Eye (tissue), 1 donor: ENCODE measurements around the gene CCDC18.
A peak's percentile ranks its signal among the peaks of the same experiment; 100 is the strongest.
"Not testable (repeated sequence)": the region's sequence is repeated elsewhere in the genome, so short reads cannot be mapped to it uniquely, and the experiment has no call there.

ENCODE experiments used
- DNase-seq: peaks from one replicate; pipeline ENCODE4 v3.0.0-alpha.2; 2015

The CCDC18 gene

GRCh38 chr1:93180723-93181613 lies at the start of gene CCDC18:
Gene CCDC18, plus strand, starts transcription at chr1:93180724. Its CDS starts 2,638 bp downstream, at chr1:93183362.
- DNase-seq, result no peak

GRCh38 chr1:93132638-93133037 lies 47.9 kb upstream of the CCDC18 start:
- no peak for DNase-seq

GRCh38 chr1:93136445-93136844 lies 44.1 kb upstream of the CCDC18 start:
- no peak for DNase-seq

- DNase-seq, result no peak
These were observed 42.8 kb upstream of the CCDC18 start for GRCh38 chr1:93137604-93138292.

GRCh38 chr1:93140106-93140505 lies 40.4 kb upstream of the CCDC18 start:
- DNase-seq, result no peak

- no peak for DNase-seq
These were observed 38.4 kb upstream of the CCDC18 start for GRCh38 chr1:93142161-93142560.

- DNase-seq, result no peak
These were observed 37.4 kb upstream of the CCDC18 start for GRCh38 chr1:93143136-93143535.

GRCh38 chr1:93143769-93144168 lies 36.8 kb upstream of the CCDC18 start:
- DNase-seq, result no peak

GRCh38 chr1:93148001-93148400 lies 32.5 kb upstream of the CCDC18 start:
- peak; percentile 18 for DNase-seq

- no peak for DNase-seq
These were observed 29.8 kb upstream of the CCDC18 start for GRCh38 chr1:93150729-93151128.

- no peak for DNase-seq
These were observed 29.1 kb upstream of the CCDC18 start for GRCh38 chr1:93151474-93151873.

GRCh38 chr1:93152835-93153234 lies 27.7 kb upstream of the CCDC18 start:
- DNase-seq, result no peak

- no peak for DNase-seq
These were observed 25.6 kb upstream of the CCDC18 start for GRCh38 chr1:93154898-93155297.

- DNase-seq, result no peak
These were observed 25.2 kb upstream of the CCDC18 start for GRCh38 chr1:93155335-93155734.

GRCh38 chr1:93159337-93159736 lies 21.2 kb upstream of the CCDC18 start:
- DNase-seq, result no peak

GRCh38 chr1:93163314-93163713 lies 17.2 kb upstream of the CCDC18 start:
- not testable (repeated sequence) for DNase-seq

GRCh38 chr1:93164816-93165215 lies 15.7 kb upstream of the CCDC18 start:
- no peak for DNase-seq

- not testable (repeated sequence) for DNase-seq
These were observed 14.6 kb upstream of the CCDC18 start for GRCh38 chr1:93165895-93166294.

- no peak for DNase-seq
These were observed 13.5 kb upstream of the CCDC18 start for GRCh38 chr1:93167006-93167405.

- not testable (repeated sequence) for DNase-seq
These were observed 10.3 kb upstream of the CCDC18 start for GRCh38 chr1:93170141-93170678.

GRCh38 chr1:93171549-93172034 lies 8.9 kb upstream of the CCDC18 start:
- DNase-seq, result no peak

GRCh38 chr1:93172778-93173177 lies 7.7 kb upstream of the CCDC18 start:
- DNase-seq, result no peak

GRCh38 chr1:93174638-93175037 lies 5.9 kb upstream of the CCDC18 start:
- not testable (repeated sequence) for DNase-seq

GRCh38 chr1:93177991-93178390 lies 2.5 kb upstream of the CCDC18 start:
- DNase-seq, result peak; percentile 12
